ENCODE measurements around the gene SCAMP5.

The SCAMP5 gene

GRCh38 chr15:74962219-74962618, 33.1 kb upstream of the SCAMP5 start:
- no peak overlapping the region for H3K27ac ChIP-seq
- no peak for TF ChIP-seq CTCF (IDR thresholded peaks at IDR 0.05)
- H3K27me3 ChIP-seq = no peaks in the 10 kb centered on the region
- no peaks in the 10 kb centered on the region for H3K36me3 ChIP-seq
- intact Hi-C loops (cut with DNase I; ENCODE audit: low total_unique reads) = no loop called here
- H3K4me3 ChIP-seq = no peak overlapping the region
- DNase-seq = no peak
- peaks cover 0 to 24% (median 9%) of the 10 kb centered on the region in 4 donors for H3K4me1 ChIP-seq
- no peaks in the 10 kb centered on the region for H3K9me3 ChIP-seq

- intact Hi-C loops (cut with DNase I; ENCODE audit: low total_unique reads) = no loop called here
- Histone ChIP-seq H3K36me3 (no peaks in the 10 kb centered on the region), H3K4me1 (peaks cover 0 to 19% (median 6%) of the 10 kb centered on the region in 4 donors), H3K27me3 (no peaks in the 10 kb centered on the region), H3K4me3 (no peak overlapping the region), H3K9me3 (no peaks in the 10 kb centered on the region), H3K27ac (no peak overlapping the region)
- DNase-seq = no peak
- TF ChIP-seq CTCF (IDR thresholded peaks at IDR 0.05) = no peak
Measured at GRCh38 chr15:74962671-74963070, 32.7 kb upstream of the SCAMP5 start.

- H3K27ac ChIP-seq = no peak overlapping the region
- intact Hi-C loops (cut with DNase I; ENCODE audit: low total_unique reads) = no loop called here
Measured at GRCh38 chr15:74963213-74963612, 32.1 kb upstream of the SCAMP5 start.

DNA sequence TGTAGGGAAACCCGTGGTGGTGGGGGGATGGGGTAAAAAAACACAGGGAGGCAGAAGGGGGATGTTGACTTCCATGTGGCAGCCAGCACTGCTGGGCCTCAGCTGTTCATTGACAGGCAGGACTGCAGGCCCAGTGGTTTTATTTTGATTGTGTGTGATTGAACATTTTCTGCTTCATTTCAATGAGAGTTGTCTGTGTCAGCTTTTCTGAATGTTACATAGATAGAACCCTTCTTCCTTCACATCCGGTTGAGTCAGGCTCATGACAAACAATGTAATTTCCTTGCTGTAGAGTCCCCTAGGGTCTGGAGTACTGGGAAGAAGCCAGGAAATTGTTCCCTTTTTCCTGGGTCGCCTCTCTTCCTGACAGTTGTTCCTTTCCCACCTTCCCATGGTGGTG, 30.6 kb upstream of the SCAMP5 start:
- no peak for TF ChIP-seq CTCF (IDR thresholded peaks at IDR 0.05)
- H3K36me3 ChIP-seq = no peaks in the 10 kb centered on the region
- no peak for DNase-seq

More at GRCh38 chr15:74963213-74963612, 32.1 kb upstream of the SCAMP5 start:
- TF ChIP-seq CTCF (IDR thresholded peaks at IDR 0.05) = no peak
- Histone ChIP-seq H3K36me3 (no peaks in the 10 kb centered on the region), H3K27me3 (no peaks in the 10 kb centered on the region), H3K9me3 (no peaks in the 10 kb centered on the region), H3K4me1 (peaks cover 0 to 14% (median 5%) of the 10 kb centered on the region in 4 donors), H3K4me3 (no peak overlapping the region)
- DNase-seq = no peak

DNA sequence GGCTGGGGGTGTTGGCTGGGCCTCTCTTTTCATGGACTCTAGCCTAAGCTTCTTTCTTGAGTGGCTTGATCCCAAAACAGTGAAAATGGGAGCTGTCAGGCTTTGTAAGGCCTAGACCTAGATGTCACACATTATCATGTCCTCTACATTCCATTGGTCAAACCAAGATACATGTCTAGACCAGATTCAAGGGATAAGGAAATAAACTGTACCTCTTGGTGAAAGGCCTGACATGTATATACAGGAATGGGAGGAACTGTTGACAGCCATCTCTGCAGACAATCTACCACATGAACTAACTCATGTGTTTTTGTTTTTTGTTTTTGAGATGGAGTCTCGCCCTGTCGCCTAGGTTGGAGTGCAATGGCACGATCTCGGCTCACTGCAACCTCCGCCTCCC, 27.7 kb upstream of the SCAMP5 start:
- DNase-seq = no peak
- Histone ChIP-seq H3K4me1 (no peaks in the 10 kb centered on the region), H3K36me3 (no peaks in the 10 kb centered on the region), H3K27ac (no peak overlapping the region), H3K4me3 (no peak overlapping the region), H3K9me3 (no peaks in the 10 kb centered on the region), H3K27me3 (no peaks in the 10 kb centered on the region)
- intact Hi-C loops (cut with DNase I; ENCODE audit: low total_unique reads) = no loop called here
- no peak for TF ChIP-seq CTCF (IDR thresholded peaks at IDR 0.05)

More for the DNA sequence above, 30.6 kb upstream of the SCAMP5 start:
- Histone ChIP-seq H3K9me3 (no peaks in the 10 kb centered on the region), H3K27ac (no peak overlapping the region), H3K27me3 (no peaks in the 10 kb centered on the region), H3K4me3 (no peak overlapping the region), H3K4me1 (no peaks in the 10 kb centered on the region)
- intact Hi-C loops (cut with DNase I; ENCODE audit: low total_unique reads) = no loop called here

GRCh38 chr15:74976159-74976558, 19.2 kb upstream of the SCAMP5 start:
- intact Hi-C loops (cut with DNase I; ENCODE audit: low total_unique reads) = no loop called here
- H3K27me3 ChIP-seq = no peaks in the 10 kb centered on the region
- TF ChIP-seq CTCF (IDR thresholded peaks at IDR 0.05) = no peak

More at GRCh38 chr15:74976159-74976558, 19.2 kb upstream of the SCAMP5 start:
- Histone ChIP-seq H3K4me1 (no peaks in the 10 kb centered on the region), H3K4me3 (no peak overlapping the region), H3K36me3 (no peaks in the 10 kb centered on the region), H3K27ac (no peak overlapping the region), H3K9me3 (no peaks in the 10 kb centered on the region)
- DNase-seq = no peak

All from tibial artery (tissue), 4 donors.